ENCODE results near the gene IFT57. TPM values are rescaled to one million over a fixed set of nuclear protein-coding genes. Genes with fewer than 3 reads are reported as not detected.

Gene IFT57
- polyA plus RNA-seq, 1 of the 3 experiments (the other 2 are of a cell fraction), result 81.6 TPM

DNA sequence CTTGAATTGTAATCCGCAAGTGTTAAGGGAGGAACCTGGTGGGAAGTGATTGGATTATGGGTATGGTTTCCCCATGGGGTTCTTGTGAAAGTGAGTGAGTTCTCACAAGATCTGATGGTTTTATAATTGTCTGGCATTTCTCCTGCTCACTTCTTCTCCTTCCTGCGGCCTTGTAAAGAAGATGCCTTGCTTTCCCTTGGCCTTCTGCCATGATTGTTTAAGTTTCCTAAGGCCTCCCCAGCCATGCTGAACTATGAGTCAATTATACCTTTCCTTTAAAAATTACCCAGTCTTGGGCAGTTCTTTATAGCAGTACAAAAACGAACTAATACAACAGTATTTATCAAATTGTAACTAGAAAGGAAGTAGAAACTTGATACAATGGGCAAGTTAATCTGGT is 31.9 kb downstream of the IFT57 start (continued):
- TF ChIP-seq, protein P1, sequence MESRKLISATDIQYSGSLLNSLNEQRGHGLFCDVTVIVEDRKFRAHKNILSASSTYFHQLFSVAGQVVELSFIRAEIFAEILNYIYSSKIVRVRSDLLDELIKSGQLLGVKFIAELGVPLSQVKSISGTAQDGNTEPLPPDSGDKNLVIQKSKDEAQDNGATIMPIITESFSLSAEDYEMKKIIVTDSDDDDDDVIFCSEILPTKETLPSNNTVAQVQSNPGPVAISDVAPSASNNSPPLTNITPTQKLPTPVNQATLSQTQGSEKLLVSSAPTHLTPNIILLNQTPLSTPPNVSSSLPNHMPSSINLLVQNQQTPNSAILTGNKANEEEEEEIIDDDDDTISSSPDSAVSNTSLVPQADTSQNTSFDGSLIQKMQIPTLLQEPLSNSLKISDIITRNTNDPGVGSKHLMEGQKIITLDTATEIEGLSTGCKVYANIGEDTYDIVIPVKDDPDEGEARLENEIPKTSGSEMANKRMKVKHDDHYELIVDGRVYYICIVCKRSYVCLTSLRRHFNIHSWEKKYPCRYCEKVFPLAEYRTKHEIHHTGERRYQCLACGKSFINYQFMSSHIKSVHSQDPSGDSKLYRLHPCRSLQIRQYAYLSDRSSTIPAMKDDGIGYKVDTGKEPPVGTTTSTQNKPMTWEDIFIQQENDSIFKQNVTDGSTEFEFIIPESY (IDR thresholded peaks at IDR 0.05; ENCODE audit: borderline replicate concordance, low read depth), result no peak
- TF ChIP-seq, protein P2, sequence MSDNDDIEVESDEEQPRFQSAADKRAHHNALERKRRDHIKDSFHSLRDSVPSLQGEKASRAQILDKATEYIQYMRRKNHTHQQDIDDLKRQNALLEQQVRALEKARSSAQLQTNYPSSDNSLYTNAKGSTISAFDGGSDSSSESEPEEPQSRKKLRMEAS (IDR thresholded peaks at IDR 0.05; ENCODE audit: low read depth), result no peak
- TF ChIP-seq MXI1 (IDR thresholded peaks at IDR 0.05; ENCODE audit: low read depth, low read length) (no peak), NFIC (IDR thresholded peaks at IDR 0.05; ENCODE audit: borderline replicate concordance) (no peak), GABPA (IDR thresholded peaks at IDR 0.05; ENCODE audit: low read depth) (no peak), RCOR1 (IDR thresholded peaks at IDR 0.05; ENCODE audit: low read length) (no peak)
- TF ChIP-seq, protein P3, sequence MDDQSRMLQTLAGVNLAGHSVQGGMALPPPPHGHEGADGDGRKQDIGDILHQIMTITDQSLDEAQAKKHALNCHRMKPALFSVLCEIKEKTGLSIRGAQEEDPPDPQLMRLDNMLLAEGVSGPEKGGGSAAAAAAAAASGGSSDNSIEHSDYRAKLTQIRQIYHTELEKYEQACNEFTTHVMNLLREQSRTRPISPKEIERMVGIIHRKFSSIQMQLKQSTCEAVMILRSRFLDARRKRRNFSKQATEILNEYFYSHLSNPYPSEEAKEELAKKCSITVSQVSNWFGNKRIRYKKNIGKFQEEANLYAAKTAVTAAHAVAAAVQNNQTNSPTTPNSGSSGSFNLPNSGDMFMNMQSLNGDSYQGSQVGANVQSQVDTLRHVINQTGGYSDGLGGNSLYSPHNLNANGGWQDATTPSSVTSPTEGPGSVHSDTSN (IDR thresholded peaks at IDR 0.05), result no peak

DNA sequence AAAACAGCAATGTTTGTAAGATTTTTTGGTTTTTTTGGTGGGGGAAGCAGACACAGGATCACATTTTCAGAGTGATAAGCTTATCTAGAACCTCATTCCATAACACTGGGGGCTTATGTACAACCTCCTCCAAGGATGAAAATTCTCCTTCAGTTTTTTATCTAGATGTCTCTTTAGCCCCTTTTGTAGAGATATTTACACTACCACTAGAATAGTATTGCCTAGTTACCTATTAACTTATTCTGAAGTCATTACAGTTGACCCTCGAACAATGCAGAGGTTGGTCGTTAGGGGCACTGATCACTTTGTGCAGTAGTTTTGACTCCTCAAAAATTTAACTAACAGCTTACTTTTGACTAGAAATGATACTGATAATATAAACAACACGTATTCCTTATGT is 32.8 kb downstream of the IFT57 start:
- Histone ChIP-seq H3K79me2 (ENCODE audit: insufficient read depth) (no peaks in the 10 kb centered on the region), H3K27me3 (ENCODE audit: insufficient read depth) (no peaks in the 10 kb centered on the region), H2AFZ (ENCODE audit: low read depth) (no peak overlapping the region), H3K36me3 (replicated peaks in 1 of 2; ENCODE audit: control insufficient read depth in 1 of 2, insufficient read depth in 2 of 2, low read length in 1 of 2) (peaks cover 28 to 40% of the 10 kb centered on the region in 2 experiments), H3K27ac (ENCODE audit: low read depth in 2 of 2, low read length in 1 of 2) (no peak overlapping the region), H3K4me3 (ENCODE audit: low read depth in 2 of 2, low read length in 1 of 2) (no peak overlapping the region), H3K9me2 (no peaks in the 10 kb centered on the region), H3K4me1 (ENCODE audit: control insufficient read depth in 1 of 2, insufficient read depth in 2 of 2, low read depth in 1 of 2, low read length in 1 of 2) (no peaks in the 10 kb centered on the region), H3K9ac (no peak overlapping the region), H3K9me3 (peaks cover 2% of the 10 kb centered on the region; the same call in 1 of the 2 replicates), H3K4me2 (no peak overlapping the region), H4K20me1 (ENCODE audit: insufficient read depth) (no peaks in the 10 kb centered on the region), H3F3A (replicated peaks; ENCODE audit: insufficient read depth) (peaks cover 5% of the 10 kb centered on the region)
- no peak for TF ChIP-seq EZH2phosphoT487 (IDR thresholded peaks at IDR 0.05; ENCODE audit: borderline replicate concordance, low read depth)
- TF ChIP-seq, protein P2 (IDR thresholded peaks at IDR 0.05; ENCODE audit: low read depth), result no peak
- TF ChIP-seq CHD2 (IDR thresholded peaks at IDR 0.05; ENCODE audit: low read length, partially characterized antibody), result no peak
- TF ChIP-seq TAF1 (IDR thresholded peaks at IDR 0.05; ENCODE audit: borderline replicate concordance, low read depth, low read length), result no peak
- TF ChIP-seq MXI1 (IDR thresholded peaks at IDR 0.05; ENCODE audit: low read depth, low read length), result no peak
- no peak for TF ChIP-seq TCF12 (IDR thresholded peaks at IDR 0.05)
- TF ChIP-seq, protein P4, sequence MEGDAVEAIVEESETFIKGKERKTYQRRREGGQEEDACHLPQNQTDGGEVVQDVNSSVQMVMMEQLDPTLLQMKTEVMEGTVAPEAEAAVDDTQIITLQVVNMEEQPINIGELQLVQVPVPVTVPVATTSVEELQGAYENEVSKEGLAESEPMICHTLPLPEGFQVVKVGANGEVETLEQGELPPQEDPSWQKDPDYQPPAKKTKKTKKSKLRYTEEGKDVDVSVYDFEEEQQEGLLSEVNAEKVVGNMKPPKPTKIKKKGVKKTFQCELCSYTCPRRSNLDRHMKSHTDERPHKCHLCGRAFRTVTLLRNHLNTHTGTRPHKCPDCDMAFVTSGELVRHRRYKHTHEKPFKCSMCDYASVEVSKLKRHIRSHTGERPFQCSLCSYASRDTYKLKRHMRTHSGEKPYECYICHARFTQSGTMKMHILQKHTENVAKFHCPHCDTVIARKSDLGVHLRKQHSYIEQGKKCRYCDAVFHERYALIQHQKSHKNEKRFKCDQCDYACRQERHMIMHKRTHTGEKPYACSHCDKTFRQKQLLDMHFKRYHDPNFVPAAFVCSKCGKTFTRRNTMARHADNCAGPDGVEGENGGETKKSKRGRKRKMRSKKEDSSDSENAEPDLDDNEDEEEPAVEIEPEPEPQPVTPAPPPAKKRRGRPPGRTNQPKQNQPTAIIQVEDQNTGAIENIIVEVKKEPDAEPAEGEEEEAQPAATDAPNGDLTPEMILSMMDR (IDR thresholded peaks at IDR 0.05), result no peak
- TF ChIP-seq YY1 (IDR thresholded peaks at IDR 0.05; ENCODE audit: low read depth), result no peak
- no peak for TF ChIP-seq ELF1 (IDR thresholded peaks at IDR 0.05)
- TF ChIP-seq, protein P5, sequence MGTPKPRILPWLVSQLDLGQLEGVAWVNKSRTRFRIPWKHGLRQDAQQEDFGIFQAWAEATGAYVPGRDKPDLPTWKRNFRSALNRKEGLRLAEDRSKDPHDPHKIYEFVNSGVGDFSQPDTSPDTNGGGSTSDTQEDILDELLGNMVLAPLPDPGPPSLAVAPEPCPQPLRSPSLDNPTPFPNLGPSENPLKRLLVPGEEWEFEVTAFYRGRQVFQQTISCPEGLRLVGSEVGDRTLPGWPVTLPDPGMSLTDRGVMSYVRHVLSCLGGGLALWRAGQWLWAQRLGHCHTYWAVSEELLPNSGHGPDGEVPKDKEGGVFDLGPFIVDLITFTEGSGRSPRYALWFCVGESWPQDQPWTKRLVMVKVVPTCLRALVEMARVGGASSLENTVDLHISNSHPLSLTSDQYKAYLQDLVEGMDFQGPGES (IDR thresholded peaks at IDR 0.05; ENCODE audit: low read depth, low read length), result no peak
- TF ChIP-seq RCOR1 (IDR thresholded peaks at IDR 0.05; ENCODE audit: low read length), result no peak
- TF ChIP-seq TEAD4 (IDR thresholded peaks at IDR 0.05; ENCODE audit: borderline replicate concordance, insufficient read depth), result no peak
- TF ChIP-seq, protein P6, sequence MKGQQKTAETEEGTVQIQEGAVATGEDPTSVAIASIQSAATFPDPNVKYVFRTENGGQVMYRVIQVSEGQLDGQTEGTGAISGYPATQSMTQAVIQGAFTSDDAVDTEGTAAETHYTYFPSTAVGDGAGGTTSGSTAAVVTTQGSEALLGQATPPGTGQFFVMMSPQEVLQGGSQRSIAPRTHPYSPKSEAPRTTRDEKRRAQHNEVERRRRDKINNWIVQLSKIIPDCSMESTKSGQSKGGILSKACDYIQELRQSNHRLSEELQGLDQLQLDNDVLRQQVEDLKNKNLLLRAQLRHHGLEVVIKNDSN (IDR thresholded peaks at IDR 0.05; ENCODE audit: borderline replicate concordance, low read depth), result no peak
- ChIA-PET POLR2A (no interaction called here), CTCF (interaction anchor here (0.9 kb wide), 1 partner anchor 218 kb away, joined by 3 read pairs; no protein-coding TSS in a partner anchor)
- 97% methylated on average over 3 of the region's 3 CpGs for WGBS (ENCODE audit: low lambda C conversion rate)
- no peak for DNase-seq

Data from SK-N-SH (cell line).